ENCODE data around the gene NID2. TPM values are rescaled to one million over a fixed set of nuclear protein-coding genes. Genes with fewer than 3 reads are reported as not detected.

NID2 gene
- polyA plus RNA-seq, 1 of the 3 experiments (the other 2 are of a cell fraction), result 22.7 TPM

- no peak for TF ChIP-seq ZBTB33 (IDR thresholded peaks at IDR 0.05; ENCODE audit: borderline replicate concordance, low read depth)
- TF ChIP-seq EP300 (IDR thresholded peaks at IDR 0.05; ENCODE audit: borderline replicate concordance in 1 of 2, low read depth in 1 of 2, low read length in 1 of 2), result peak in 1 of 2 experiments; percentile 61; a peak in 2 of 4 replicates
- TF ChIP-seq FOXJ3 (CRISPR knock-in tag; IDR thresholded peaks at IDR 0.05), result no peak
- TF ChIP-seq JUND (IDR thresholded peaks at IDR 0.05), result peak; percentile 72
- no peak for TF ChIP-seq USF2 (IDR thresholded peaks at IDR 0.05; ENCODE audit: borderline replicate concordance, low read depth, low read length)
- no peak for TF ChIP-seq REST (IDR thresholded peaks at IDR 0.05; ENCODE audit: low read depth, low read length)
Measured at GRCh38 chr14:52080808-52081755, 12.2 kb upstream of the NID2 start (continued).

- H3K27me3 ChIP-seq (ENCODE audit: insufficient read depth), result no peaks in the 10 kb centered on the region
- H3K79me2 ChIP-seq (ENCODE audit: insufficient read depth), result no peaks in the 10 kb centered on the region
- peaks cover 29% of the 10 kb centered on the region for H3F3A ChIP-seq (replicated peaks; ENCODE audit: insufficient read depth)
- H3K4me2 ChIP-seq, result 0 out of 2 replicates have a peak overlapping the region, but pooled peaks have one; percentile 46
- CTCF ChIA-PET, result interaction anchor here (0.8 to 1.9 kb wide), 5 partner anchors 8 to 52 kb away, joined by 3 to 5 read pairs (median 4); partner anchors contain the start of gene NID2
- H4K20me1 ChIP-seq (ENCODE audit: insufficient read depth), result no peaks in the 10 kb centered on the region
- no peak overlapping the region for H3K4me3 ChIP-seq (ENCODE audit: low read depth in 2 of 2, low read length in 1 of 2)
- H2AFZ ChIP-seq (ENCODE audit: low read depth), result no peak overlapping the region
- H3K9me3 ChIP-seq, result peaks cover 11% of the 10 kb centered on the region; the same call in 1 of the 2 replicates
- no peaks in the 10 kb centered on the region for H3K9me2 ChIP-seq
- H3K27ac ChIP-seq (ENCODE audit: low read depth in 2 of 2, low read length in 1 of 2), result peak overlapping the region; percentile 18 to 90; a peak in 3 of 4 replicates
- TF ChIP-seq FOSL2 (IDR thresholded peaks at IDR 0.05; ENCODE audit: borderline replicate concordance, low read depth), result no peak
- no peak for TF ChIP-seq JUND (IDR thresholded peaks at IDR 0.05)
- TF ChIP-seq CHD2 (IDR thresholded peaks at IDR 0.05; ENCODE audit: low read length, partially characterized antibody), result no peak
- POLR2A ChIA-PET, result no interaction called here
- H3K36me3 ChIP-seq (replicated peaks in 1 of 2; ENCODE audit: control insufficient read depth in 1 of 2, insufficient read depth in 2 of 2, low read length in 1 of 2), result no peaks in the 10 kb centered on the region
- WGBS (ENCODE audit: low lambda C conversion rate), result 57% methylated on average over 2 of the region's 2 CpGs
- peak overlapping the region; percentile 5; the same call in 1 of the 2 replicates for H3K9ac ChIP-seq
- peaks cover 2 to 32% of the 10 kb centered on the region in 2 experiments; a peak in 3 of 4 replicates for H3K4me1 ChIP-seq (ENCODE audit: control insufficient read depth in 1 of 2, insufficient read depth in 2 of 2, low read depth in 1 of 2, low read length in 1 of 2)
- no peak for DNase-seq
Measured at GRCh38 chr14:52080158-52080800, 11.4 kb upstream of the NID2 start.

Data from SK-N-SH (cell line).